ENCODE data around the gene NATD1.

Gene NATD1

DNA sequence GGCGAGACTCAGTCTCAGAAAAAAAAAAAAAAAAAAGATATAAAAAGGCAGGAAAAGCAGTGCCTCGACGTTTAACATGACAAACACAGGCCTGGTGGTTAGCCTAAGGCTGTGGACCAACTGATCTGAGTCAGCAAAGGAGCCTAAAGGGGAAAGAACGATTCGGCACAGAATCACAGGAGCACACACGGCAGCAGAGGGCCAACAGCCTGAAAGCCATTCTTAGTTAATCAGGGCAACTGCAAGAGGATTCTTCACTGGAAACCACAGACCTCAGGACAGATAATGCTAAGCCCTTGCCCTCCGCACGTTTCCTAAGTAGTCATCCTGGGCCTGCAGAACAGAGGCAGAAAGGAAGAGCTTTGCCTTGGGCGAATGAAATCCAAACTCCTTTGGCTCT is 53.9 kb downstream of the NATD1 start:
- H3K9ac ChIP-seq (ENCODE audit: low read length), result no peak overlapping the region
- no peaks in the 10 kb centered on the region for H3K9me3 ChIP-seq (ENCODE audit: insufficient read depth, low read length)

DNA sequence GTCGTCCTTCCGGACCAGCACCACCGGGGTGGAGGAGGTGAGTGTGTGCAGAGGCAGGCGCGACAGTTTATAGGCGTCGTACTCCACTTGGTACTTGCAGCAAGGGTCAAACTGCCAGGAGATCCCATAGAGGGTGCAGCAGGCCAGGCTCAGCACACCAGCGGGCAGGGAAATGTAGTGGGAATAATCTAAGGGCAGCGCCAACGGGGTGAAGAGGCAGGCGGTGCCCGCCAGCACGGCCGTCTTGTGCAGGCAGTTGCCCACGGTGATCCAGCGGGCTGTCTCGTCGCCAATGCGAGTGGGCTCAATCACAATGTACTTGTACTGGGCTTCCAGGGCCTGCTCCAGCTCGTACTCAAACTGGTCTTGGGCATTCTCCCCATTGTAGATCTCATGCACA is 54.8 kb downstream of the NATD1 start:
- no peaks in the 10 kb centered on the region for H3K9me3 ChIP-seq (ENCODE audit: insufficient read depth, low read length)
- no peak overlapping the region for H3K9ac ChIP-seq (ENCODE audit: low read length)
- TF ChIP-seq EZH2phosphoT487 (IDR thresholded peaks at IDR 0.05; ENCODE audit: low read depth), result no peak
- TF ChIP-seq, protein P1, sequence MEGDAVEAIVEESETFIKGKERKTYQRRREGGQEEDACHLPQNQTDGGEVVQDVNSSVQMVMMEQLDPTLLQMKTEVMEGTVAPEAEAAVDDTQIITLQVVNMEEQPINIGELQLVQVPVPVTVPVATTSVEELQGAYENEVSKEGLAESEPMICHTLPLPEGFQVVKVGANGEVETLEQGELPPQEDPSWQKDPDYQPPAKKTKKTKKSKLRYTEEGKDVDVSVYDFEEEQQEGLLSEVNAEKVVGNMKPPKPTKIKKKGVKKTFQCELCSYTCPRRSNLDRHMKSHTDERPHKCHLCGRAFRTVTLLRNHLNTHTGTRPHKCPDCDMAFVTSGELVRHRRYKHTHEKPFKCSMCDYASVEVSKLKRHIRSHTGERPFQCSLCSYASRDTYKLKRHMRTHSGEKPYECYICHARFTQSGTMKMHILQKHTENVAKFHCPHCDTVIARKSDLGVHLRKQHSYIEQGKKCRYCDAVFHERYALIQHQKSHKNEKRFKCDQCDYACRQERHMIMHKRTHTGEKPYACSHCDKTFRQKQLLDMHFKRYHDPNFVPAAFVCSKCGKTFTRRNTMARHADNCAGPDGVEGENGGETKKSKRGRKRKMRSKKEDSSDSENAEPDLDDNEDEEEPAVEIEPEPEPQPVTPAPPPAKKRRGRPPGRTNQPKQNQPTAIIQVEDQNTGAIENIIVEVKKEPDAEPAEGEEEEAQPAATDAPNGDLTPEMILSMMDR (IDR thresholded peaks at IDR 0.05; ENCODE audit: low read depth, low read length), result no peak
- peaks cover 33% of the 10 kb centered on the region for H3K79me2 ChIP-seq (ENCODE audit: low read length)
- no peaks in the 10 kb centered on the region for H3K27me3 ChIP-seq (ENCODE audit: low read depth, low read length)
- 0 out of 2 replicates have a peak, but pooled peaks cover 3% of the 10 kb centered on the region for H4K20me1 ChIP-seq (ENCODE audit: insufficient read depth, low read length)
- H3K4me2 ChIP-seq (ENCODE audit: low read length), result no peak overlapping the region
- H3K4me1 ChIP-seq (ENCODE audit: low read length), result no peaks in the 10 kb centered on the region
- H3K36me3 ChIP-seq (replicated peaks; ENCODE audit: low read depth, low read length), result no peaks in the 10 kb centered on the region
- no peak overlapping the region for H3K4me3 ChIP-seq (ENCODE audit: low read length)
- H3K27ac ChIP-seq (ENCODE audit: low read length), result no peak overlapping the region
- no peak overlapping the region for H2AFZ ChIP-seq (ENCODE audit: low read depth, low read length)

More for the DNA sequence above, 53.9 kb downstream of the NATD1 start:
- Histone ChIP-seq H3K4me1 (ENCODE audit: low read length) (no peaks in the 10 kb centered on the region), H3K27me3 (ENCODE audit: low read depth, low read length) (no peaks in the 10 kb centered on the region), H2AFZ (ENCODE audit: low read depth, low read length) (no peak overlapping the region), H3K79me2 (ENCODE audit: low read length) (peaks cover 33% of the 10 kb centered on the region), H3K27ac (ENCODE audit: low read length) (no peak overlapping the region), H3K36me3 (replicated peaks; ENCODE audit: low read depth, low read length) (no peaks in the 10 kb centered on the region), H3K4me3 (ENCODE audit: low read length) (no peak overlapping the region), H3K4me2 (ENCODE audit: low read length) (no peak overlapping the region), H4K20me1 (ENCODE audit: insufficient read depth, low read length) (0 out of 2 replicates have a peak, but pooled peaks cover 3% of the 10 kb centered on the region)
- TF ChIP-seq, protein P1 (IDR thresholded peaks at IDR 0.05; ENCODE audit: low read depth, low read length), result no peak
- no peak for TF ChIP-seq EZH2phosphoT487 (IDR thresholded peaks at IDR 0.05; ENCODE audit: low read depth)

DNA sequence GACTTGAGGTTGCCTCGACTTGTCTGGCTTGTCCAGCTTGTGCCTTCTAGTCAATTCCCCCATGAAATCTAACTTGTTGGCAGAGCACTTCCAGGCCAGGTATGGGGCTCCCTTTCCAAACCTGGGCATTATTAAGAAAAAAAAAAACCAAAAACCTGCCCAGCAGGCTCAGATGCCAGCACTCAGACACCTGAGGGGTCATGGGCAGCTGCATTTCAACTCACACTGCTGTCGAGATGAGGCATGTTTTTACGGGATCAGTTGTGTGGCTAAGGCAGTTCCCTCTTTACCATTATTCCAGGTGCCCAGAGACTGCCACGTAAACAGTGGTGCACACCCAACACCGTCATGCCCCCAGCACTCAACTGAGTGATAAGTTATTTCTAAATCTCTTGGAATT is 57.1 kb downstream of the NATD1 start:
- no peak overlapping the region for H2AFZ ChIP-seq (ENCODE audit: low read depth, low read length)
- no peaks in the 10 kb centered on the region for H3K4me1 ChIP-seq (ENCODE audit: low read length)
- H3K27ac ChIP-seq (ENCODE audit: low read length), result no peak overlapping the region
- TF ChIP-seq EZH2phosphoT487 (IDR thresholded peaks at IDR 0.05; ENCODE audit: low read depth), result no peak
- TF ChIP-seq, protein P1 (IDR thresholded peaks at IDR 0.05; ENCODE audit: low read depth, low read length), result no peak
- H3K9ac ChIP-seq (ENCODE audit: low read length), result no peak overlapping the region
- H4K20me1 ChIP-seq (ENCODE audit: insufficient read depth, low read length), result 0 out of 2 replicates have a peak, but pooled peaks cover 3% of the 10 kb centered on the region
- H3K27me3 ChIP-seq (ENCODE audit: low read depth, low read length), result no peaks in the 10 kb centered on the region
- no peak overlapping the region for H3K4me3 ChIP-seq (ENCODE audit: low read length)
- peaks cover 17% of the 10 kb centered on the region for H3K79me2 ChIP-seq (ENCODE audit: low read length)
- H3K9me3 ChIP-seq (ENCODE audit: insufficient read depth, low read length), result no peaks in the 10 kb centered on the region
- no peaks in the 10 kb centered on the region for H3K36me3 ChIP-seq (replicated peaks; ENCODE audit: low read depth, low read length)
- no peak overlapping the region for H3K4me2 ChIP-seq (ENCODE audit: low read length)

DNA sequence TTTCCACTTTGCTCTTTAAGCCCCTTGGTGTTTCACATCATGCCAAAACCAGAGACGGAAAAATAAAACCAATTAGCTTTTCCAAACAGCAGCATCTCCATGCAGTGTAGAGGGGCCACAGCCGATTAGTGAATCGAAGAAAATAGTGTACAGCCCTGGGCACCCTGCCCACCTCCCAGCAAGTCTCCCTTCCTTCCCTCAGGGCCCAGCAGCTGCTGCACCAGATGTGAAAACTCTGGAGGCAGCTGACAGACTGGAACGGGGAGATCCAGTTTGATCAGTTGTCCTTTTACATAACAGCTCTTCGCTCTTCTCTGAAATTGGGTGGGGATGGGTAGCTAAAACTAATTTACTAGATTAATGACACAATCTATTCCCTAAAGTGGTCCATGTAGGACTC is 58.5 kb downstream of the NATD1 start:
- H3K9ac ChIP-seq (ENCODE audit: low read length), result no peak overlapping the region
- no peaks in the 10 kb centered on the region for H4K20me1 ChIP-seq (ENCODE audit: insufficient read depth, low read length)
- TF ChIP-seq, protein P1 (IDR thresholded peaks at IDR 0.05; ENCODE audit: low read depth, low read length), result no peak
- TF ChIP-seq EZH2phosphoT487 (IDR thresholded peaks at IDR 0.05; ENCODE audit: low read depth), result no peak
- H3K4me2 ChIP-seq (ENCODE audit: low read length), result no peak overlapping the region
- no peak overlapping the region for H2AFZ ChIP-seq (ENCODE audit: low read depth, low read length)
- H3K79me2 ChIP-seq (ENCODE audit: low read length), result peaks cover 4% of the 10 kb centered on the region; the same call in 1 of the 2 replicates
- no peaks in the 10 kb centered on the region for H3K36me3 ChIP-seq (replicated peaks; ENCODE audit: low read depth, low read length)
- H3K4me3 ChIP-seq (ENCODE audit: low read length), result no peak overlapping the region
- no peaks in the 10 kb centered on the region for H3K9me3 ChIP-seq (ENCODE audit: insufficient read depth, low read length)
- H3K27me3 ChIP-seq (ENCODE audit: low read depth, low read length), result no peaks in the 10 kb centered on the region
- no peak overlapping the region for H3K27ac ChIP-seq (ENCODE audit: low read length)
- H3K4me1 ChIP-seq (ENCODE audit: low read length), result no peaks in the 10 kb centered on the region
